ENCODE data around the gene SLCO3A1.

Gene SLCO3A1

GRCh38 chr15:92091155-92091734, 237.7 kb downstream of the SLCO3A1 start:
- CTCF ChIA-PET, result interaction anchor here (0.6 to 1.5 kb wide), 5 partner anchors 11 to 301 kb away, joined by 3 to 4 read pairs (median 4); no protein-coding TSS in a partner anchor

GRCh38 chr15:92092289-92093105, 239.0 kb downstream of the SLCO3A1 start:
- no peak for DNase-seq (ENCODE audit: low spot score)
- ChIA-PET CTCF (no interaction called here), POLR2A (ENCODE audit: low non-redundant PET) (no interaction called here)
- H3K27ac ChIP-seq, result no peak overlapping the region
- no peak for TF ChIP-seq CTCF (conservative IDR thresholded peaks at IDR 0.05; ENCODE audit: low read depth)

More at GRCh38 chr15:92091155-92091734, 237.7 kb downstream of the SLCO3A1 start:
- POLR2A ChIA-PET (ENCODE audit: low non-redundant PET), result no interaction called here
- H3K27ac ChIP-seq, result no peak overlapping the region
- TF ChIP-seq CTCF (conservative IDR thresholded peaks at IDR 0.05; ENCODE audit: low read depth), result peak; percentile 69
- DNase-seq (ENCODE audit: low spot score), result peak; percentile 31

GRCh38 chr15:92095693-92096092, 242.2 kb downstream of the SLCO3A1 start:
- no peak overlapping the region for H3K27ac ChIP-seq
- DNase-seq (ENCODE audit: low spot score), result no peak
- CTCF ChIA-PET, result interaction anchor here (2.8 kb wide), 1 partner anchor 619 kb away, joined by 12 read pairs; no protein-coding TSS in a partner anchor
- no peak for TF ChIP-seq CTCF (conservative IDR thresholded peaks at IDR 0.05; ENCODE audit: low read depth)
- POLR2A ChIA-PET (ENCODE audit: low non-redundant PET), result no interaction called here

- POLR2A ChIA-PET (ENCODE audit: low non-redundant PET), result no interaction called here
- peak; percentile 83 for TF ChIP-seq CTCF (conservative IDR thresholded peaks at IDR 0.05; ENCODE audit: low read depth)
- DNase-seq (ENCODE audit: low spot score), result peak; percentile 65
- CTCF ChIA-PET, result interaction anchor here (0.5 to 2.8 kb wide), 8 partner anchors 10 to 621 kb away, joined by 3 to 12 read pairs (median 4); no protein-coding TSS in a partner anchor
- no peak overlapping the region for H3K27ac ChIP-seq
These were observed 244.1 kb downstream of the SLCO3A1 start for GRCh38 chr15:92097474-92098178.

- H3K27ac ChIP-seq, result no peak overlapping the region
- CTCF ChIA-PET, result interaction anchor here (0.9 kb wide), 1 partner anchor 127 kb away, joined by 8 read pairs; no protein-coding TSS in a partner anchor
- no peak for TF ChIP-seq CTCF (conservative IDR thresholded peaks at IDR 0.05; ENCODE audit: low read depth)
- POLR2A ChIA-PET (ENCODE audit: low non-redundant PET), result no interaction called here
- no peak for DNase-seq (ENCODE audit: low spot score)
These were observed 245.4 kb downstream of the SLCO3A1 start for GRCh38 chr15:92098869-92099268.

- H3K27ac ChIP-seq, result no peak overlapping the region
- TF ChIP-seq CTCF (conservative IDR thresholded peaks at IDR 0.05; ENCODE audit: low read depth), result no peak
- DNase-seq (ENCODE audit: low spot score), result no peak
- CTCF ChIA-PET, result interaction anchor here (0.7 kb wide), 2 partner anchors 324 to 615 kb away, joined by 3 read pairs; no protein-coding TSS in a partner anchor
- POLR2A ChIA-PET (ENCODE audit: low non-redundant PET), result interaction anchor here (0.6 kb wide), 1 partner anchor 122 kb away, joined by 3 read pairs; no protein-coding TSS in a partner anchor
These were observed 246.8 kb downstream of the SLCO3A1 start for GRCh38 chr15:92100301-92100700.
